Stimulated activated CD8-positive, alpha-beta memory T cell treated with anti-CD3 and anti-CD28 coated beads, Interleukin-7, amount 100 ng/mL, for 48 hours (primary cell): ENCODE results near the gene FNDC10.
"Not testable (repeated sequence)": the region's sequence is repeated elsewhere in the genome, so short reads cannot be mapped to it uniquely, and the experiment has no call there.

ENCODE experiments used
- DNase-seq, 2 donors: peaks; one replicate each; pipeline ENCODE4 v3.0.0-alpha.2; 2020; ENCODE audit warnings: low read depth in 1 of 2; ENCODE audit errors: extremely low read depth in 1 of 2

The FNDC10 gene

DNA sequence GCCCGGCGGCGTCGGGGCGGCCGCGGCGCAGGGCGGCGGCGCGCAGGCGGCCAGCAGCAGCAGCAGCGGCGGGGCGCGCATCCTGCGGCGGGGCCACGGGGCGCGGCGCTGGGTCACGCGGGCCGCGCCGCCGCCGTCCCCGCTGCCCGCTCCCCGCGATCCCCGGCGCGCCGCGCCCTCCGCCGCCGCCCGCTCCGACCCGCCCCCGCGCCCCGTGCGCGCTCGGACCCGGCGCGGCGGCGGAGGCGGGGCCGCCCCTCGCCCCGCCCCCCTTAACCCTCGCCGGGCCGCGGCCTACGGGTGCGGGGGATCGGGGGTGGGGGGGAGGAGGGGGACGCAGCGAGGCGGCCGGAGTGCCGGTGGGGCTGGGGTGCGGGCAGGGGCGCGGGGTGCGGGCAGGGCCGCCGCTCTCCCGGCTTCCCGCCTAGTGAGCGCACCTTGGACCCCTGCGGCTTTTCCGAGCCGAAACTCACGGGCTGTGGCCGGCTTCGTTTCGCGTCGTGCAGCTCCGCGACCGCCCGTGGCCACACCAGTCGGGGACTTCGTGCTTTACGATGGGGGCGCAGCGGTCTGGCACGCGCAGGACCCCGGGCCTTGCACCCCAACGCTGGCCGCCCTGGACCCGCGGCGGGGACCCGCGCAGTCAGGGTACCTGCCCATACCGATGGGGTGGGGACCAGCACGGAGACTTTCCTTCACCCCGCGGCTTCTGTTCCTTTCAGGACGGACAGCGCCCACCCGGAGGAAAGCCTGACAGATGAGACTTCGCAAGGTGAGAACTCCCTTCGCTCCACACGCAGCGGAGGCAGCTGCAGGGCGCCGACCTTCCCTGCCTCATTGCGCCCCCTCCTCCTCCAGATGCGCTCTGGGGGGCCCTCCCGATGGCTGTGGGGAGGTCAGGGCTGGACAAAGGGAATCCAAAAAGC is at the start of gene FNDC10:
FNDC10 (minus strand) TSS at position 201 of the 926 bp plus-strand sequence; CDS start at position 81, 120 bp downstream.
- no peak for DNase-seq

- DNase-seq = not testable (repeated sequence)
Observed at GRCh38 chr1:1648265-1648664, 48.3 kb upstream of the FNDC10 start.

- DNase-seq = not testable (repeated sequence)
Observed at GRCh38 chr1:1647567-1648241, 47.8 kb upstream of the FNDC10 start.

DNA sequence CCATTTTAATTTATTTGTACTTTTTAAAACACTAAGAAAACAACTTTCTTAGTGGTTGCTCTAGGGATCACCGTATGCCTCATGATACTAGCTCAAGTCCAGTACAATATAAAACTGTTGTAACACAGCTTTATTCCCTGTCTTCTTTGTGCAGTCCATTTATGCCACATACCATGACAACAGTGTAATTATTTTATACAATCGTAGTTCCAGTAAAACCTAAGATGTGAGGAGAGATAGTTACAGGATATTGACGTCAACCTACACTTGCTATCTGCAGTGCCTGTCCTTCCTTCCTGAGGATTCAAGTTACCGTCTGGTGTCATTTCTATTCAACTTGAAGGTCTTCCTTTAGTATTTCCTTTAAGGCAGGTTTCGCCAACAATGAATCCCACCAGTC is 46.4 kb upstream of the FNDC10 start:
- DNase-seq = not testable (repeated sequence)

GRCh38 chr1:1640711-1641461 is 41.0 kb upstream of the FNDC10 start:
- DNase-seq = not testable (repeated sequence)

GRCh38 chr1:1640081-1640480 is 40.1 kb upstream of the FNDC10 start:
- not testable (repeated sequence) for DNase-seq

GRCh38 chr1:1639368-1639767 is 39.4 kb upstream of the FNDC10 start:
- not testable (repeated sequence) for DNase-seq

DNA sequence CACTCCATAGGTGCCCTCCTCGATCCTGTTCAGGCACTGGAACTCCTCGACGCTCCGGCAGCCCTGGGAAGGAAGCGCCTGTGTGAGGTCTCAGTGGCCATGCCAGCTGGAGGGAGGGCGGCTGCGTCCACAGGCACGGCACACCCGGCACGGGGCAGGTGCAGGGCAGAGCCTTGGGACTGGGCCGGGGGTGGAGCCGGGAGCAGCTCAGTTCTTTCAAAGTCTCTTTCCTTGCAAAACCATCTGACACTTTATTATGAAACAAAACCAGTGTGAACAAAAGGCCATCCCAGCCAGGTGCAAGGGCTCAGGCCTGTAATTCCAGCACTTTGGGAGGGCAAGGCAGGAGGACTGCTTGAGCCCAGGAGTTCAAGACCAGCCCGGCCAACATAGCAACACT is 38.6 kb upstream of the FNDC10 start:
- not testable (repeated sequence) for DNase-seq

DNA sequence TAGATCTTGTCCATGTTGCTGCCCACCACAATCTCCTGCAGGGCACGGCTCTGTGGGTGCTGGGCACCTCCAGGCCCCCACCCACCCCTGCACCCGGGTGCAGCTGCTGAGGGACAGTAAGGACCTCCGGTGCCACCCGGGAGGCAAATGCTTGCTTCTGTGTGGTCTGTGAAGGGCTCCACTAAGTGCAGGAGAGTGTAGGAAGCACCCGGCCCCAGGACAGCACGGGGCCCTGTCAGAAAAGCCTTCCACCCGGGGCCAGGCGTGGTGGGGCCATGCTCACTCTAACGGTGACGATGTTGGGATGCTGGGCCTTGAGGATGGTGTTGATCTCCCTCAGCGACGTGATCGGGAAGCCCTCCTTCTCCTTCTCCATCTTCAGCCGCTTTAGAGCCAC is 37.5 kb upstream of the FNDC10 start:
- not testable (repeated sequence) for DNase-seq

GRCh38 chr1:1636621-1637478 is 36.9 kb upstream of the FNDC10 start:
- not testable (repeated sequence) for DNase-seq

DNA sequence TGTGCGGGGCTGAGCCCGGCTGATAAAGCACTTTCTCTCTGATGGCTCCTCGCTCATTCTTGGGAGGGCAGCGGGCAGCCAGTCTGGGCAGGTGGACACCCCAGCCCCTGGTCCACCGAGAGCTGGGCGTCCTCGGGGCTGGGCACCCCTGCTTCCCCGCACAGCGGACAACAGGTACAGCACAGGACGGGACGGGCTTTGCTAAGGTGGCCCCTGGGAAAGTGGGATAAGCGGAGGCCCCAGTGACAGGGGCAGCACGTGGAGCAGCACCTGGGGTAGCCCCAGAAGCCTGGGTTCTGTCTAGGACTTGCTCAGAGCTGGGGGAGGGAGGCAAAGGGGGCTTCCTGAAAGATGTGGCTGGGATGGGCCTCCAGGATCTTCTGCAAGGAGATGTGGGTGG is 34.7 kb upstream of the FNDC10 start:
- not testable (repeated sequence) for DNase-seq

GRCh38 chr1:1633409-1633808 is 33.5 kb upstream of the FNDC10 start:
- not testable (repeated sequence) for DNase-seq

DNA sequence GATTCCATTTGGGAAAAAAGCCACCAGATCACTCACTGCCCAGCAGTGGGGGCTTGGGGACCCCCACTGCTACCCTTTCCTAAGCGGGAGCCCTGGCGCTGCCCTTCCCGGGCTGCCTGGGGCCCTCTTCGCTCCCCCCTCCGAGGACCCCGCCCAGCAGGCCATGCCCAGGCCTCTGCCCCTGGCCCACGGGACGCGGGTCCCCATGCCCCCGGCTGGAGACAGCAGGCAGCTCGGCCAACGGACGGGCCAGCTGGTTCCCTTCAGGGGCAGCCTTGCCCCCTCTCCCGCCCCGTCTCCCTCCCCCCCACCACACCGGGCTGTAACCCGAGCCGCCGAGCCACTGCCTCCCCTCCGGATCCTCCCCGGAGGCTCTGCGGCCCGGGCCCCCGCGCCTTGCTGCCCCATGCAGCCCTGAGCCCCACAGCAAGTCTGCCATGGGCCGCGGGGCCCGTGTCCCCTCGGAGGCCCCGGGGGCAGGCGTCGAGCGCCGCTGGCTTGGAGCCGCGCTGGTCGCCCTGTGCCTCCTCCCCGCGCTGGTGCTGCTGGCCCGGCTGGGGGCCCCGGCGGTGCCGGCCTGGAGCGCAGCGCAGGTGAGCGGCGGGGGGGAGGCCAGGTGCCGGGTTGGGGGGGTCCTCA is 32.0 kb upstream of the FNDC10 start, which contains the start of gene MMP23B:
MMP23B (plus strand) TSS at position 392 of the 639 bp plus-strand sequence; CDS start at position 438, 46 bp downstream.
- no peak for DNase-seq

DNA sequence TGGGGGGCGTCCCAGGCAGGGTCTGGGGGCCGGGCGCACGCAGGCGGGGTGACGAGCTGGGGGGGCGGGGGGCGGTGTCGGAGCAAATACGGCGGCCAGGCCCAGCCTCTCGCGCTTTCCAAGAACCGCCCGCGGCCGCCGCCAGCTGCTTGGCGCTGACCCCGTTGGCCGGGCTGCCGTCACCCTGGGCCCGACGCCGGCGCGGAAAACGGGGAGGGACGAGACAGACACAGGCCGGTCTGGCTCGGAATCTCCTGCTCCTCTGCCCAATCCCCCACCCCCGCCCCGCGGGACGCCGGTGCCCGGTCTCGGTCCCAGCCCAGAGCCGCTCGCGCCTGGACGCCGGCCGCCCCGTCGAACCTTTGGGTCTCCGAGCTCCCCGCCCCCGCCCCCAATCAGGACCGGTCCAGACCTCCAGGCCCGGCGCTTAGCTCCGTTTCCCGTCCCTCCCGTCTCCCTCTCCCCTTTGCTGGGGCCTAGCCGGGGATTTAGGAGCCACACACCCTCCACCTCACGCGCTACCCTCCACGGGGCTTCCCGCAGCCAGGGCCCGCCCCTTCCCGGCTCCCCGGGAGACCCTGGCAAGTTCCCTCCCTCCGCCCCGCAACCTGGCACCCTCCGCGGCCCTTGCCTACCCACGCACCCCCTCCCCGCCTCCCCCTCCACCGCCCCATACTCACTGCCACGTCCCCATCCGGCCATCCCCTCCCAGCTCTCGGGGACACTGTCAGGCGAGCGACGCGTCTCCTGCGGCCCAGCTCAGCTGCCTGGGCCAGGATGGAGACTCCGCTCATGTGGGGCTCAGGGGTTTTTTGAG is 31.2 kb upstream of the FNDC10 start:
- no peak for DNase-seq

GRCh38 chr1:1630191-1630964 is 30.4 kb upstream of the FNDC10 start:
- DNase-seq = peak; percentile 84 to 86

GRCh38 chr1:1629430-1630190 is 29.7 kb upstream of the FNDC10 start:
- peak in 1 of 2 donors; percentile 66 for DNase-seq

DNA sequence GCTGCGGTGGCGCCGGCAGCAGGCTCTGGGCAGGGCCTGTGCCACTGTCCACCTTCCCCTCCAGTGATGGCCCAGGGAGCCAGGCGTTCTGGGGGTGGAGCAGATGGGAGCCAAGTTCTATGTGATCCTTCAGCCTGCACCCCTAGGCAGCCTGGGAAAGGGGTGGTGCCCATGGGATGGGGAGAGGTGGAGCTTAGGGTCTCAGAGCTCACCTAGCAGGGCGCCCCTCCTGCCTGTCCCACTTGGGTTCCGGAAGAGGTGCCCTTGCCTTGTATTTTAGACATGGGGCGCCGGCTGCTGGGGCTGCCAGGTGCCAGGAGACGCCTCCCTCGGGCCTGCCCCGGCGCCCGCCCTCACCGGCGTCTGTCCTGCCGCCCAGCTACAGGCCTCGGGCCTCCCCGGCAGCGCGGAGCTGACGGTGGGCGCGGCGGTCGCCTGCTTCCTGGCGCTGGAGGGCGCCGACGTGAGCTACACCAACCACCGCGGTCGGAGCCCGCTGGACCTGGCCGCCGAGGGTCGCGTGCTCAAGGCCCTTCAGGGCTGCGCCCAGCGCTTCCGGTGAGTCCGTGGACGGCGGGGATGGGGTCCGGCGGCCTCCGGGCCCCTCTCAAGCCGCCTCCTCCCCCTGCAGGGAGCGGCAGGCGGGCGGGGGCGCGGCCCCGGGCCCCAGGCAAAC is 29.0 kb upstream of the FNDC10 start:
- DNase-seq = peak in 1 of 2 donors; percentile 42
